Lung microvascular endothelial cell (primary cell): ENCODE results near the gene TMEM134. TPM values are rescaled to one million over a fixed set of nuclear protein-coding genes. Genes with fewer than 3 reads are reported as not detected.
"Not testable (repeated sequence)": the region's sequence is repeated elsewhere in the genome, so short reads cannot be mapped to it uniquely, and the experiment has no call there.

Source experiments
- DNase-seq, 2 donors: peaks; one replicate each; pipeline versions ENCODE4 v3.0.0 to v3.0.0-alpha.2; 2010; ENCODE audit warnings: low read depth in 2 of 2
- total RNA-seq: library from RNA; depleted of rRNA; stranded (reverse); fragments of >200 nt; gene quantifications from 2 replicates; pipeline ENCODE4 v1.2.1, GENCODE V29; 2014

TMEM134 gene
- total RNA-seq, 1 donor from 2014 or later: 16.1 TPM

GRCh38 chr11:67438158-67438902 is 30.7 kb downstream of the TMEM134 start:
- DNase-seq: no peak

- DNase-seq: no peak
Measured at GRCh38 chr11:67437809-67438157, 31.3 kb downstream of the TMEM134 start.

DNA sequence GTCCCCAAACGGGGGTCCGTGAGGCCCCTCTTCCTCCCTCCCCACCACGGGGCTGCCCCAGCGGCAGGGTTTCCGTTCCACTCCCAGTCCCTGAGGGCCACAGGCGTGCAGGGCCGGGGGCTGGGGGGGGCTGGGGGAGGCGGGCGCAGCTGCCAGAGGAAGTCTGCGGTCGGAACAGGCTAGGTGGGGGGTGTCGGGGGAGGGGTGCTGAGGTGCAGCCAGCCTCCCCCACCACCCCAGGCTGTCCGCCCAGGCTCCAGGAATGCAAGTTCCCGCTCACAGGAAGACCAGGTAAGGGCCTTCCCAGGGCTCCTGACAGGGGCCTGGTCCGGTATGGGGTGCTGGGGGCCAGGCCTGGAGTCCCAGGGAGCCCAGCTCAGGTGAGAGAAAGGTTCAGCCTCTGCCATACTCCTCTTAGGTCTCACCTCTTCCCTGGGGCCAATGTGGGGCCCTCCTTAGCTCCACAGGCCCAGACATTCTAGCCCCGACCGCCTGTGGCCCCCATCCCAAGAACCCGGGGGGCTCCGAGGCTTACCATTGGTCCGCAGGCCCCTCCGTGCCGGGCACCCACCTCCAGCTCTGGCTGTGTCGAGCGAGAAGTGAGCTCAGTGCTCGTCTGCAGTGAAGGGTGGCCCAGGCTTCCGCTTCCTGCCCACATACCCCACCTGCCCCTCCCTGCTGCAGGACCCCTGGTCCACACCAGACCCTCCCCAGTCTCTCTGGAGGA is 31.8 kb downstream of the TMEM134 start, which contains the start of gene PTPRCAP:
TSS of gene PTPRCAP (minus strand) at position 601 of the 727 bp plus-strand sequence. CDS start at position 538, 63 bp downstream.
- DNase-seq: no peak

DNA sequence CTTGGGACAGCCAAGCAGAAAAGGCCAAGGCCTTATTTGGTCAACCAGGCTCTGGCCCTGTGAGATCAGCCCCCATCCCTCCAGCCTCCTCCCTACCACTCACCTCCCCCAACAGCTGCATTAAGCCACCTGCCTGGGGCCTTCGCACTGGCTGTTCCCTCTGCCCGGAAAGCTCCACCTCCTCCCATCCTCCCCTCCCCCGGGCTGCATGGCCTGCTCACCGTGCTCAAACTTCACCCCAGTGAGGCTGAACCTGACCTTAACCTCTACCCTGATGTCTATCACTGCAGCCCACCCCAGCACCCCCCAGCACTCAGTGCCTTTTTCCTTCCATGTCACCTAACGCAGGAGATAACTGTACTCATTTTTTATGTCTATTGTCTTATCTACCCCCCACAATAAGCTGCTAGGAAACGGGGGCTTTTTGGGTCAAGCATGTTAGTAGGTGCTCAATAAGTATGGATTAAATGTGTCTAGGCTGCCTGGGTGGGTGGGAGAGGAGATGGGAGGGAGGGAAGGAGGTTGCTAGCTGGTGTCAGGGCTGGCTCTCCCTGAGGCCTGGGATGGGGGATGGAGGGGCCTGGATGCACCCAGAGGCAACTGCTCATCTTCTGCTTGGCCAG is 32.5 kb downstream of the TMEM134 start:
- DNase-seq: no peak

DNA sequence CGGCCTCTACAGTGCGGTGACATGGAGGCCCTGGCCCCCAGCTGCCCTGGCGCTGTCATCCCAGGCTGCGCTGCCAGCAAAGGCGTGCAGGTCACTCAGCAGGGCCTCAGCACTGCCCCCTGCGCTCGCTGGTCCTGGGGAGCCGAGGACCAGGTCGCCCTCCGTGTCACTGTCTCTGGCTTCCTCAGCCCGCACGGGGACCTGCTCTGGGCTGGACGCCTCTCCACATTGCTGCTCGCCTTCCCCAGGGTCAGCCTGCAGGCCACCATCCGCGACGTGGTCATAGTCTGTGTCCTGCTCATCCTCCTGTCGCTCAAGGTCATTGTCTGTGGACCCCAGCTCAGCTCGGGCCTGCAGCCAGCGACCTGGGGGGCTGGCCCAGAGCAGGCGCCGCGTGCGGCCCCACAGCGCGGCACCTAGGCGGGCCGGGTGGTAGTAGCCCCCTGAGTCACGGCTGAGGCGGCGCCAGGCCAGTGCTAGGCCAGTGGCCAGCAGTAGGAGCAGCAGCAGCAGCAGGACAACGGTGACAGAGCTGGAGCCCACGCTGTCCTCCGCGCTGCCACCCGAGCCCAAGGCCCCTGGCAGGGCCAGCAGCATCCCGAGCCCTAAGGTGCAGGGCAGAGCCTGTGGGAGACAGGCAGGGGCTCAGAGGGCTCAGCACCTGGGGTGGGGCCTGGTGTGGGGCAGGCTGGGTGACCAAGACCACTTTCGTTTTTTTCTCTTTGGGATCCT is 33.2 kb downstream of the TMEM134 start:
- no peak for DNase-seq

DNA sequence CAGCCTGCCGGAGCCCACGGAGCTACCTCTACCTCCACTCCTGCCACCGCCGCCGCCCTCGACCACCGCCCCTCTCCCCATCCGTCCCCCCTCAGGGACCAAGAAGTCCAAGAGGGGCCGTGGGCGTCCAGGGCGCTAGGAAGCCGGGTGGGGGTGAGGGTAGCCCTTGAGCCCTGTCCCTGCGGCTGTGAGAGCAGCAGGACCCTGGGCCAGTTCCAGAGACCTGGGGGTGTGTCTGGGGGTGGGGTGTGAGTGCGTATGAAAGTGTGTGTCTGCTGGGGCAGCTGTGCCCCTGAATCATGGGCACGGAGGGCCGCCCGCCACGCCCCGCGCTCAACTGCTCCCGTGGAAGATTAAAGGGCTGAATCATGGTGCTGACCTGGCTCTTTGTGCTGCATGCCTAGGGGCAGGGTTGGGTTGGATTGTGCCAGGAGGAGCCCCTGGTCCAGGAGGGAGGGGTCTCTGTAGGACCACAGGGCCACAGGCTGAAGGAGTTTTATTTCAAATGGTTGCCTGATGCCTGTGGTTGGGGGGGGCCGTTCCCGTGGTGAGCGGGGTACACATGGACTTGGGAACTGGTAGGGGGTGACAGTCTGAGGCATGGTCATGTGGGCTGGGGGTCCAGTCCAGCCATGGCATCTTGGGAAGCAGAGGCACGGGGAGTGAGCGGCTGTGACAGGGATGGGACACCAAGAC is 33.9 kb downstream of the TMEM134 start:
- no peak for DNase-seq

DNA sequence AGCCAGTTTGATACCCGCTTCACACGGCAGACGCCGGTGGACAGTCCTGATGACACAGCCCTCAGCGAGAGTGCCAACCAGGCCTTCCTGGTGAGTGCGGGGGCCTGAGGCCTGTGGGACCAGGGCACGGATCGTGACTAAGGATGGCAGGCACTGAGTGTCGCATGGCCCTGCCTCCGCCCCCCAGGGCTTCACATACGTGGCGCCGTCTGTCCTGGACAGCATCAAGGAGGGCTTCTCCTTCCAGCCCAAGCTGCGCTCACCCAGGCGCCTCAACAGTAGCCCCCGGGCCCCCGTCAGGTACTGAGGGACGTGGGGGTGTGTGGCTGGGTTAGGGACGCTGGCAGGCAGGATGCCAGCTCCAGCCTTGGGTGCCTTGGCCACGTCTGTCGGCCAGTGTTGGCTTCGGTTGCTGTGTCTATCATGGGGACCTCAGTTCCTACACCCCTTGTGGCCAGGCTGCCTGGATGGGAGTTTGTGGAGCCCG is 34.6 kb downstream of the TMEM134 start:
- no peak for DNase-seq

- no peak for DNase-seq
Measured at GRCh38 chr11:67433536-67434394, 35.3 kb downstream of the TMEM134 start.

- DNase-seq: no peak
Measured at GRCh38 chr11:67432655-67433349, 36.2 kb downstream of the TMEM134 start.

DNA sequence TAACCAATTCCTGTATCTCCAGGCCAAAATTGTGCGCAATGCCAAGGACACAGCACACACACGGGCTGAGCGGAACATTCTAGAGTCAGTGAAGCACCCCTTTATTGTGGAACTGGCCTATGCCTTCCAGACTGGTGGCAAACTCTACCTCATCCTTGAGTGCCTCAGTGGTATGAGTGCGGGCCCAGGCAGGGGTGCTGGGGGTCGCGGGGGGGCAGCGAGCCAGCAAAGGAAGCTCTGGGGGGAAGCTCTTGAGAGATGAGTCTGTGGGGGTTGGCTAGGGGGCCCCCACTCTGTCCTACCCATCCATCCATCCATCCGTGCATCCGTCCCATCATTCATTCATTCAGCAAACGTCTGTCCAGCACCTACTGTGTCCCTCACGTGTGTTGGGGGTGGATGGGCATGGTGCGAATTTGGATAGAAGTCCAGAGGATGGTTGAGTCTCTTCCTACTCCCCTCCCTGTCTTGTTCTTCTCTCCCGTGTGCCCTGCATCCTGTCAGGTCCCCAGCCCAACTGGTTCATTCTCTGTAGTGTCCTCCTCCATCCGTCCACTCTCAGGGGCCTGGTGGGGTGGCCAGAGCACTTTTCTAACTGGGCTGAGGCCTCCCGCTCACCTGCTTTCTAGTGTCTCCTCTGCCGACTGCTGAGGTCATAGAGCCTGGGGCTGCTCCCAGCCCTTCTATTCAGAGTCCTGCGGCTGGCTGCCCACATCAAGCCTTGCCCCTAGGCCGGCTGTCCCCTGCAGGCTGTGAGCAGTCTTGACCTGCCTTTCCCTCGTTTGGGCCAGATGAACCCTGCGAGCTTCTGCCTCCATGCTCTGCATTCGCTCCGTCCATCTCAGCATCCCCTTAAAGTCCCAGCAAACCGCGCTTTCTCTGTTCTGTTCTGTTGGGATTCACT is 37.5 kb downstream of the TMEM134 start:
- no peak for DNase-seq

GRCh38 chr11:67429722-67430121 is 39.3 kb downstream of the TMEM134 start:
- DNase-seq: no peak

DNA sequence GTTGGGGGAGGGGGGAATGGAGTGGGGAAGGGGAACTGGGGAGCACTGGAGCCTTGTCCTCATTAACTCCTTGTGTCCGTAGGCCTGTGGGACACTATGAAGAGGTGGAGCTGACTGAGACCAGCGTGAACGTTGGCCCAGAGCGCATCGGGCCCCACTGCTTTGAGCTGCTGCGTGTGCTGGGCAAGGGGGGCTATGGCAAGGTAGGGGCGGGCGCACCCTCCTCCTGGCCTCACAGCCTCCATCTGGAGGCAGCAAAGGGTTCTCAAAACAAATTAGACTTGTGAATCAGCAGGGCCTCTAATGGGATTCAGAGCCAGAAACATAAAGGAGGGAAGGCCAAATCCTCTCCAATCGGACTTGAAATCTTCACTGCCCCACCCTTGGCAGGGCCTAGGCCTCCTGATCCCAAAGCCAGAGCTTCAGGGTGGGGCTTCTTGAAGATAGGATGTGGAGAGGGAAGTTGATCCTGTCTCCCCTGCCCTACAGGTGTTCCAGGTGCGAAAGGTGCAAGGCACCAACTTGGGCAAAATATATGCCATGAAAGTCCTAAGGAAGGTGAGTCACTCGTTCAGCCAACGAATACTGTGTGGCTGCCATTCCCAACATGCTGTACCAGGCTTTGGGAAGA is 39.9 kb downstream of the TMEM134 start:
- no peak for DNase-seq

GRCh38 chr11:67428052-67429001 is 40.7 kb downstream of the TMEM134 start, which contains the start of gene RPS6KB2:
Gene RPS6KB2, plus strand, starts transcription at chr11:67428494. Its CDS starts 52 bp downstream, at chr11:67428546.
- DNase-seq: peak; percentile 98 to 99

DNA sequence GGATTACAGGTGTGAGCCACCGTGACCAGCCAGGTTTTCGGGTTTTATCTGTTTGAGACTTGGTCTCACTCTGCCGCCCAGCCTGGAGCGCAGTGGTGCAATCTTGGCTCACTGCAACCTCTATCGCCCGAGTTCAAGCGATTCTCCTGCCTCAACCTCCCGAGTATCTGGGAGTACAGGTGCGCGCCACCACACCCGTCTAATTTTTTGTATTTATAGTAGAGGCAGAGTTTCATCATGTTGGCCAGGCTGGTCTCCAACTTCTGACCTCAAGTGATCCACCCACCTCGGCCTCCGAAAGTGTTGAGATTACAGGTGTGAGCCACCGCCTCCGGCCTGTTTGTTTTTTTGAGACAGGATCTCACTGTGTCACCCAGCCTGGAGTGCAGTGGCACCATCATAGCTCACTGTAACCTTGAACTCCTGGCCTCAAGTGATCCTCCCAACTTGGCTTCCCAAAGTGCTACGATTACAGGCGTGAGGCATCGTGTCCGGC is 41.6 kb downstream of the TMEM134 start:
- DNase-seq: not testable (repeated sequence)

DNA sequence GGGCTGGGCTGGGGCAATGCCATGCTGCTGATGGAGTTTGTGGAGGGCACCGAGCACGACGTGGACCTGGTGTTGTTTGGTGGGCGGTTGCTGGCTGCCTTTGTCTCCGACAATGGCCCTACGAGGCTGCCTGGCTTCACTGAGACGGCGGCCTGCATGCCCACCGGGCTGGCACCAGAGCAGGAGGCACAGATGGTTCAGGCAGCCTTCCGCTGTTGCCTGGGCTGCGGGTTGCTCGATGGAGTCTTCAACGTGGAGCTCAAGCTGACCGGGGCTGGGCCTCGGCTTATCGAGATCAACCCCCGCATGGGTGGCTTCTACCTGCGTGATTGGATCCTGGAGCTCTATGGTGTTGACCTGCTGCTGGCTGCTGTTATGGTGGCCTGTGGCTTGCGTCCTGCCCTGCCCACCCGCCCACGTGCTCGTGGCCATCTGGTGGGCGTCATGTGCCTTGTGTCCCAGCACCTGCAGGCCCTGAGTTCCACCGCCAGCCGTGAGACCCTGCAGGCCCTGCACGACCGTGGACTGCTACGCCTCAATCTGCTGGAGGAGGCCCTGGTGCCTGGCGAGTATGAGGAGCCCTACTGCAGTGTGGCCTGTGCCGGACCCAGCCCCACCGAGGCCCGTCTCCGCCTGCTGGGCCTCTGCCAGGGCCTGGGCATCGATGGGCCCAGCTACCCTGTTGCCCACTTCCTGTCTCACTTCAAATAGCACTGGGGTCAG is 45.0 kb downstream of the TMEM134 start:
- no peak for DNase-seq

- DNase-seq: no peak
Measured at GRCh38 chr11:67423466-67423865, 45.6 kb downstream of the TMEM134 start.
